AG04450 (cell line): ENCODE results near the gene PMF1. TPM values are rescaled to one million over a fixed set of nuclear protein-coding genes. Genes with fewer than 3 reads are reported as not detected.
A peak's percentile ranks its signal among the peaks of the same experiment; 100 is the strongest.

Experiments used
- CTCF ChIA-PET: fragments of 300-600, 350-600 bp; formaldehyde crosslinking; extraction: SDS; loops from one replicate; lab custom pipeline; 2022; ENCODE audit warnings: antibody characterized with exemption, inconsistent platforms; lab: Charles Lee
- POLR2A ChIA-PET: fragments of 350-600 bp; formaldehyde crosslinking; extraction: SDS; loops from one replicate; lab custom pipeline; 2021; ENCODE audit warnings: antibody characterized with exemption, inconsistent platforms; lab: Yijun Ruan, JAX
- DNase-seq: peaks from one replicate; pipeline ENCODE4 v3.0.0-alpha.2; 2011; ENCODE audit warnings: low read depth, low spot score
- H3K27ac ChIP-seq: one replicate; pipeline ENCODE4 v1.5.1; 2012; ENCODE audit warnings: low read depth, low read length, control low read depth
- H3K27me3 ChIP-seq: one replicate; pipeline ENCODE4 v1.6.0; 2012; ENCODE audit warnings: low read length; ENCODE audit not compliant: control insufficient read depth, insufficient read depth
- H3K4me3 ChIP-seq: 2 replicates; pipeline ENCODE4 v1.5.1; 2011; ENCODE audit warnings: mild to moderate bottlenecking, low read depth, low read length, control low read depth
- H3K9me3 ChIP-seq: 2 replicates; pipeline ENCODE4 v1.5.1; 2012; ENCODE audit warnings: low read length; ENCODE audit not compliant: control insufficient read depth, insufficient read depth
- polyA plus RNA-seq: library from polyadenylated mRNA; depleted of rRNA; stranded (reverse); fragments of >200 nt; gene quantifications from 2 replicates; pipeline ENCODE4 v1.2.3, GENCODE V29; 2011
- TF ChIP-seq, protein P1 (sequence below): IDR thresholded peaks from 2 replicates; pipeline ENCODE4 v1.5.1; 2011; ENCODE audit warnings: low read depth, low read length, control low read depth, inconsistent platforms

PMF1 gene
- polyA plus RNA-seq, 1 experiment, result 43.5 TPM

DNA sequence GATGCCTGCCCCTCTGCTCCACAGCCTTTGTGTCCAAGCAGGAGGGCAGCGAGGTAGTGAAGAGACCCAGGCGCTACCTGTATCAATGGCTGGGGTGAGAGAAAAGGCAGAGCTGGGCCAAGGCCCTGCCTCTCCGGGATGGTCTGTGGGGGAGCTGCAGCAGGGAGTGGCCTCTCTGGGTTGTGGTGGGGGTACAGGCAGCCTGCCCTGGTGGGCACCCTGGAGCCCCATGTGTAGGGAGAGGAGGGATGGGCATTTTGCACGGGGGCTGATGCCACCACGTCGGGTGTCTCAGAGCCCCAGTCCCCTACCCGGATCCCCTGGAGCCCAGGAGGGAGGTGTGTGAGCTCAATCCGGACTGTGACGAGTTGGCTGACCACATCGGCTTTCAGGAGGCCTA lies 29.9 kb downstream of the PMF1 start:
- H3K4me3 ChIP-seq, result no peak overlapping the region
- ChIA-PET CTCF (interaction anchor here (1.0 kb wide), 1 partner anchor 18 kb away, joined by 3 read pairs; no protein-coding TSS in a partner anchor), POLR2A (no interaction called here)
- TF ChIP-seq, protein P1, sequence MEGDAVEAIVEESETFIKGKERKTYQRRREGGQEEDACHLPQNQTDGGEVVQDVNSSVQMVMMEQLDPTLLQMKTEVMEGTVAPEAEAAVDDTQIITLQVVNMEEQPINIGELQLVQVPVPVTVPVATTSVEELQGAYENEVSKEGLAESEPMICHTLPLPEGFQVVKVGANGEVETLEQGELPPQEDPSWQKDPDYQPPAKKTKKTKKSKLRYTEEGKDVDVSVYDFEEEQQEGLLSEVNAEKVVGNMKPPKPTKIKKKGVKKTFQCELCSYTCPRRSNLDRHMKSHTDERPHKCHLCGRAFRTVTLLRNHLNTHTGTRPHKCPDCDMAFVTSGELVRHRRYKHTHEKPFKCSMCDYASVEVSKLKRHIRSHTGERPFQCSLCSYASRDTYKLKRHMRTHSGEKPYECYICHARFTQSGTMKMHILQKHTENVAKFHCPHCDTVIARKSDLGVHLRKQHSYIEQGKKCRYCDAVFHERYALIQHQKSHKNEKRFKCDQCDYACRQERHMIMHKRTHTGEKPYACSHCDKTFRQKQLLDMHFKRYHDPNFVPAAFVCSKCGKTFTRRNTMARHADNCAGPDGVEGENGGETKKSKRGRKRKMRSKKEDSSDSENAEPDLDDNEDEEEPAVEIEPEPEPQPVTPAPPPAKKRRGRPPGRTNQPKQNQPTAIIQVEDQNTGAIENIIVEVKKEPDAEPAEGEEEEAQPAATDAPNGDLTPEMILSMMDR, result no peak
- H3K9me3 ChIP-seq, result no peaks in the 10 kb centered on the region; the same call in 1 of the 2 replicates
- no peak overlapping the region for H3K27ac ChIP-seq
- DNase-seq, result no peak
- H3K27me3 ChIP-seq, result no peaks in the 10 kb centered on the region

DNA sequence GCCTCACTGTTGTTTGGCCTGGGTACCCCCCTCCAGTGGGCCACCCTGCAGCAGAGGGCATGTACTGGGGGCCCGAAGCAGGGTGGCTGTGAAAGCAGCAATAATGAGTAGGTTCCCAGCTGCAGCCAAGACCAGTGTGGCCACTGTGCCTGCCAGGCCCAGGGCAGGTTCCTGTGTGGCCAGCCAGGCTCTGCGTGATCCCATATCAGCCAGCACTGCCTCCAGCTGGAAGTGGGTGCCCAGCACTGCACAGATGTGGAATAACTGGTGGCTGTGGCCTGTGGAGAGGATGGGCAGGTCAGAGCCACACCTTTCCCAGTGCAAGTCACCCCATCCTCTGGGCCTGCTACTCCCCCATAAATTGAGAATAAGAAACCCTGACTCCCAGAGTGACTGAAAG lies 31.3 kb downstream of the PMF1 start:
- TF ChIP-seq, protein P1, result no peak
- Histone ChIP-seq H3K9me3 (no peaks in the 10 kb centered on the region; the same call in 1 of the 2 replicates), H3K27me3 (no peaks in the 10 kb centered on the region), H3K27ac (no peak overlapping the region), H3K4me3 (no peak overlapping the region)
- no peak for DNase-seq
- CTCF ChIA-PET, result interaction anchor here (0.6 kb wide), 1 partner anchor 141 kb away, joined by 3 read pairs; no protein-coding TSS in a partner anchor
- POLR2A ChIA-PET, result interaction anchor here (0.6 to 1.1 kb wide), 2 partner anchors 11 to 19 kb away, joined by 5 to 6 read pairs; no protein-coding TSS in a partner anchor

DNA sequence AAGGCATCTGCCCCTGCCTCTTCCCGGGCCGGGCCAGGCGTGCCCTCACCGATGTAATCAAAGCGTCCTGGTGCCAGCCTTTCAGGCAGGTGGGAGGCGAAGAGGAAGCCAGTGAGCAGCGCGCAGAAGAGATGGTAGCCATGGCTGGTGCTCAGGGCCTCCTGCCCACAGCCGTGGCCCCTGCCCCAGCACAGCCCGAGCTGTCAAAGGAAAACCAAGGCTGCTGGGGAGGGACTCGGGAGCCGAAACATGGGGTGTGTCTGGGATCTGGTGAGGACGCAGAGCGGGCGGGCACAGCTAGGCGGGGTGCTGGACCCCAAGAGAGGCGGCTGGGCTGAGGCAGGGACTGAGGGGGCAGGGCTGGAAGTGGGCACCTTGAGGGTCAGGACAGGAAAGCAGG lies 31.9 kb downstream of the PMF1 start:
- H3K27me3 ChIP-seq, result no peaks in the 10 kb centered on the region
- H3K4me3 ChIP-seq, result no peak overlapping the region
- POLR2A ChIA-PET, result interaction anchor here (0.6 to 1.2 kb wide), 3 partner anchors 11 to 131 kb away, joined by 3 to 6 read pairs (median 5); no protein-coding TSS in a partner anchor
- no peaks in the 10 kb centered on the region; the same call in 1 of the 2 replicates for H3K9me3 ChIP-seq
- TF ChIP-seq, protein P1, result no peak
- no peak overlapping the region for H3K27ac ChIP-seq
- no peak for DNase-seq
- CTCF ChIA-PET, result no interaction called here

DNA sequence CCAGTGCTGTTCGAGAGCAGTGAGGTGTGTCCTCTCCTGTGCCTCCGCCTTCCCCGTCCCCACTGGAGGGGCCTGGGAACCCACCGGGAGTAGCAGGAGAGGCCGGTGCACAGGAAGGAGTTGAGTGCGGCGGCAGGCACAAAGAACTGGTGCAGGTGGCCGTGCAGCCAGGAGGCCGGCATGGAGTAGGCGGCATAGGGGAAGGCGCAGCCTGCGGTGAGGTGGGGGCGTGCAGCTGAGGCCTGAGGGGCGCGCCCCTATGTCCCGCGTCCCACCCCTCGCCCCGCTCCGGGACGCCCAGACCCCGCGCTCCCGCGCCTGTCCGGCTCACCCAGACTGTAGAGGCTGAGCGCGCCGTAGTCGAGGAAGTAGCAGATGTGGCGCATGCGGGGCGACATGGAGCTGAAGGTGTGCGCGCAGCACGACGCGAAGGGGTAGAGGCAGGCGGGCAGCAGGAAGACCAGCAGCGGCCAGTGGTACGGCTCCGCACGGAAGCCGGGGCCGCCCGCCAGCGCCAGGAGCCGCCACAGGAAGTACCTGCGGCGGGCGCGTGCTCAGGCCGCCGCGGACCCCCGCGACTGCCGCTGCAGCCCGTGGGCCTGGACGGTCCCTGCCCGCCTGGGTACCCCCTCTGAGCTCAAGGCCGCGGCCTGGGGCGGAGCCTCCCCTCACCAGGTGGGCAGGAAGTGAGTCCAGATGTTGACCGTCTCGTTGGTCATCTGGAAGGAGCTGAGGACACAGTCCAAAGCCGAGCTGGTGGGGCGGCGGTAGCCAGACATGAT lies 32.8 kb downstream of the PMF1 start:
- TF ChIP-seq, protein P1, result no peak
- DNase-seq, result no peak
- POLR2A ChIA-PET, result interaction anchor here (0.9 to 1.2 kb wide), 3 partner anchors 33 to 132 kb away, joined by 3 to 7 read pairs (median 3); partner anchors contain the start of gene PMF1
- H3K4me3 ChIP-seq, result peak overlapping the region; percentile 40
- no peak overlapping the region for H3K27ac ChIP-seq
- CTCF ChIA-PET, result no interaction called here
- H3K9me3 ChIP-seq, result no peaks in the 10 kb centered on the region; the same call in 1 of the 2 replicates
- H3K27me3 ChIP-seq, result no peaks in the 10 kb centered on the region

DNA sequence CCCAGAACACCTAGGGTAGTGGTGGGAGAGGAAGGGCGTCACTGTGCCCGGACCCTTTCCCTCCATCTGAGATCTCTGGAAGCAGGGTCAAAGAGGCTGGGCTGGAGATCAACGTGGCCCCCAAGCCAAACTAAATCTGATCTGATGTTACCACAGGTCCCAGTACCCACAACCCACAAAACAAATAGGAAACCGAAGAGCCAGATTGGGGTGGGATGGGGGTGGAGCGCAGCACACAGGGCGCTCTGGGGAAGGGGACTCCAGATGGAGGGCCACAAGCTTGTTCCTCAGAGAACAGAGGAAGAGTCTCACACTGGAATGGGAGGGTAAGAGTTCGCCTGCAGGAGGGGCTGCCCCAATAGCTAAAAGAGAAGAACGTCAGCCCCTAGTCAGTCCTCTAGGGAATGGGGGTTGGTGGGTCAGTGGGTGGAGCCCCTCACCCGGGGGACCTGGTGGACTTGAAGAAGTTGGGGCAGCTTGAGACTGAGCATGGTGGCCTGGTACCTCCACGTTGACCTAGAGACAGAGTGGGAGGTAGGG lies 33.5 kb downstream of the PMF1 start:
- Histone ChIP-seq H3K27ac (no peak overlapping the region), H3K27me3 (no peaks in the 10 kb centered on the region), H3K4me3 (no peak overlapping the region), H3K9me3 (no peaks in the 10 kb centered on the region; the same call in 1 of the 2 replicates)
- no peak for DNase-seq
- POLR2A ChIA-PET, result interaction anchor here (0.9 to 1.2 kb wide), 2 partner anchors 33 to 119 kb away, joined by 3 to 7 read pairs; partner anchors contain the start of gene PMF1
- TF ChIP-seq, protein P1, result no peak
- CTCF ChIA-PET, result no interaction called here
